B cell (primary cell): ENCODE results near the gene ACAP3. TPM values are rescaled to one million over a fixed set of nuclear protein-coding genes. Genes with fewer than 3 reads are reported as not detected.

Source experiments
- ATAC-seq: fragments of 200-7000 bp; cut with Tn5 transposase; one replicate; pipeline ENCODE4 v1.10.0; 2021; ENCODE audit warnings: low read depth, mild to moderate bottlenecking, moderate number of reproducible peaks, moderate library complexity
- CTCF ChIA-PET: fragments of 350-600 bp; sonication (Branson Sonifier 250); formaldehyde crosslinking; loops from one replicate; lab custom pipeline; 2021; ENCODE audit warnings: antibody characterized with exemption, inconsistent platforms; lab: Charles Lee
- POLR2A ChIA-PET: fragments of 350-600 bp; sonication (Branson Sonifier 250); formaldehyde crosslinking; loops from one replicate; lab custom pipeline; 2021; ENCODE audit warnings: antibody characterized with exemption; lab: Charles Lee
- DNase-seq: peaks from one replicate; pipeline ENCODE4 v3.0.0; 2013
- H2AFZ ChIP-seq: 2 replicates; pipeline ENCODE4 v1.6.1; 2012; ENCODE audit warnings: mild to moderate bottlenecking, low read depth, low read length; ENCODE audit not compliant: insufficient read depth, poor library complexity, severe bottlenecking
- H3K27ac ChIP-seq, 2 donors: 1 replicate in 1 of 2; 2 replicates in 1 of 2; pipeline ENCODE4 v1.5.1; 2012 to 2013; ENCODE audit warnings: low read length in 2 of 2, mild to moderate bottlenecking in 2 of 2, moderate library complexity in 1 of 2
- H3K27me3 ChIP-seq, 4 experiments: fragments of 200-600 bp in 1 of 4; sonication (generic) in 1 of 4; replicated peaks in 1 of 4; 1 replicate in 2 of 4; 2 replicates in 2 of 4; pipeline versions ENCODE4 v1.6.1 to v1.7.0; 2013 to 2016; ENCODE audit warnings: low read length in 3 of 4, mild to moderate bottlenecking in 2 of 4, mixed read lengths in 1 of 4, moderate library complexity in 1 of 4; ENCODE audit not compliant: insufficient read depth in 4 of 4, control insufficient read depth in 3 of 4; ENCODE audit errors: control extremely low read depth in 1 of 4
- H3K36me3 ChIP-seq, 2 experiments: replicated peaks in 1 of 2; 1 replicate in 1 of 2; 2 replicates in 1 of 2; pipeline versions ENCODE4 v1.6.1 to v1.7.1; 2013; ENCODE audit warnings: low read length in 1 of 2; ENCODE audit not compliant: insufficient read depth in 2 of 2, control insufficient read depth in 1 of 2; ENCODE audit errors: control extremely low read depth in 1 of 2, extremely low read depth in 1 of 2
- H3K4me1 ChIP-seq, 2 donors: fragments of 200-600 bp in 1 of 2; sonication (generic) in 1 of 2; 1 replicate in 1 of 2; 2 replicates in 1 of 2; pipeline versions ENCODE4 v1.5.1 to v1.6.1; 2013 to 2017; ENCODE audit warnings: low read length in 2 of 2; ENCODE audit not compliant: control insufficient read depth in 2 of 2, insufficient read depth in 2 of 2
- H3K4me2 ChIP-seq: replicated peaks from 2 replicates; pipeline ENCODE3; 2012; ENCODE audit warnings: mild to moderate bottlenecking, low read depth, low read length; ENCODE audit not compliant: poor library complexity, severe bottlenecking
- H3K4me3 ChIP-seq, 5 experiments: fragments of 200-600 bp in 1 of 5; sonication (generic) in 1 of 5; 1 replicate in 3 of 5; 2 replicates in 2 of 5; pipeline versions ENCODE4 v1.5.1 to v1.7.0; 2011 to 2016; ENCODE audit warnings: low read length in 4 of 5, mild to moderate bottlenecking in 4 of 5, low read depth in 2 of 5, control low read depth in 1 of 5, moderate library complexity in 1 of 5; ENCODE audit not compliant: insufficient read depth in 1 of 5; ENCODE audit errors: control extremely low read depth in 1 of 5, extremely low read depth in 1 of 5
- H3K79me2 ChIP-seq: fragments of 200-600 bp; sonication (generic); one replicate; pipeline ENCODE4 v1.6.0; 2016; ENCODE audit warnings: low read length; ENCODE audit not compliant: control insufficient read depth, insufficient read depth
- H3K9ac ChIP-seq: fragments of 200-600 bp; sonication (generic); 2 replicates; pipeline ENCODE4 v1.6.1; 2017; ENCODE audit warnings: mild to moderate bottlenecking, low read length, moderate library complexity
- H3K9me3 ChIP-seq, 3 donors: one replicate each; pipeline versions ENCODE4 v1.6.1 to v1.7.1; 2013; ENCODE audit warnings: low read length in 2 of 3; ENCODE audit not compliant: control insufficient read depth in 2 of 3, insufficient read depth in 1 of 3; ENCODE audit errors: control extremely low read depth in 1 of 3
- H4K20me1 ChIP-seq: 2 replicates; pipeline ENCODE4 v1.6.0; 2012; ENCODE audit warnings: mild to moderate bottlenecking, low read length; ENCODE audit not compliant: insufficient read depth, control insufficient read depth, poor library complexity, severe bottlenecking
- H3K27ac Mint-ChIP-seq: one replicate; pipeline ENCODE4 v1.8.0; 2021; ENCODE audit warnings: mixed read lengths
- H3K27me3 Mint-ChIP-seq: one replicate; pipeline ENCODE4 v1.8.0; 2021; ENCODE audit warnings: mixed read lengths
- H3K4me1 Mint-ChIP-seq: one replicate; pipeline ENCODE4 v1.8.0; 2021; ENCODE audit warnings: mixed read lengths
- H3K4me3 Mint-ChIP-seq: one replicate; pipeline ENCODE4 v1.8.0; 2021; ENCODE audit warnings: mixed read lengths
- H3K9me3 Mint-ChIP-seq: one replicate; pipeline ENCODE4 v1.8.0; 2022; ENCODE audit warnings: mixed read lengths; ENCODE audit not compliant: insufficient read depth
- CTCF ChIP-seq: fragments of 200-600 bp; IDR thresholded peaks from one replicate; pipeline ENCODE4 v1.8.0; 2022; ENCODE audit warnings: antibody characterized with exemption, mild to moderate bottlenecking
- EZH2 ChIP-seq: IDR thresholded peaks from 2 replicates; pipeline ENCODE4 v1.6.1; 2012; ENCODE audit warnings: borderline replicate concordance, low read depth, mild to moderate bottlenecking, moderate library complexity, low read length; ENCODE audit not compliant: insufficient read depth, poor library complexity, severe bottlenecking
- WGBS: methylation state at CpG from one replicate; pipeline ENCODE4 v1.1.5; 2013; ENCODE audit warnings: missing lambda C conversion rate; ENCODE audit not compliant: insufficient coverage; 5-methylcytosine and 5-hydroxymethylcytosine counted together
- intact Hi-C: fragments of 100-400 bp; cut with micrococcal nuclease; formaldehyde crosslinking; loops from one replicate; pipeline ENCODE4 v1.10.0; 2022
- polyA plus RNA-seq: library from polyadenylated mRNA; depleted of rRNA; stranded (reverse); fragments of >200 nt; gene quantifications from 2 replicates; pipeline ENCODE4 v1.2.3, GENCODE V29; 2012
- total RNA-seq, 2 donors: library from RNA; stranded (reverse); fragments of 120-200 nt in 1 of 2; gene quantifications; 1 replicate in 1 of 2; 2 replicates in 1 of 2; pipeline versions ENCODE4 v1.2.3 to v1.2.4, GENCODE V29; 2013 to 2022

The ACAP3 gene
- total and polyA plus RNA-seq, 2 donors (not counting 1 experiment from before 2014, with no cell fraction given), result 40.7 to 124 TPM

- no peaks in the 10 kb centered on the region for H3K9me3 Mint-ChIP-seq
- Histone ChIP-seq H3K27ac (no peak overlapping the region), H2AFZ (no peak overlapping the region), H3K9me3 (no peaks in the 10 kb centered on the region), H4K20me1 (no peaks in the 10 kb centered on the region), H3K79me2 (no peaks in the 10 kb centered on the region), H3K27me3 (no peaks in the 10 kb centered on the region), H3K4me3 (no peak overlapping the region), H3K36me3 (no peaks in the 10 kb centered on the region), H3K4me2 (no peak overlapping the region), H3K9ac (no peak overlapping the region), H3K4me1 (peaks cover 0 to 13% of the 10 kb centered on the region in 2 donors)
- intact Hi-C loops, result no loop called here
- ChIA-PET CTCF (interaction anchor here (0.8 to 1.7 kb wide), 5 partner anchors 11 to 303 kb away, joined by 3 to 5 read pairs (median 4); no protein-coding TSS in a partner anchor), POLR2A (no interaction called here)
- TF ChIP-seq CTCF (no peak), EZH2 (no peak)
- ATAC-seq (no peak), DNase-seq (no peak)
- no peak overlapping the region for H3K4me3 Mint-ChIP-seq
- no peak overlapping the region for H3K27ac Mint-ChIP-seq
- 74% methylated on average over 48 of the region's 50 CpGs for WGBS
- no peaks in the 10 kb centered on the region for H3K27me3 Mint-ChIP-seq
- H3K4me1 Mint-ChIP-seq, result peaks cover 8% of the 10 kb centered on the region
Measured at GRCh38 chr1:1286313-1287261, 21.1 kb downstream of the ACAP3 start.
